Mesenteric fat pad (tissue), 1 donor: ENCODE data around the gene CYP2A6. TPM values are rescaled to one million over a fixed set of nuclear protein-coding genes. Genes with fewer than 3 reads are reported as not detected.

Experiments
- DNase-seq: peaks from one replicate; pipeline ENCODE4 v3.0.0-alpha.2; 2020; ENCODE audit warnings: low spot score
- total RNA-seq: library from RNA; stranded (reverse); fragmentation: NEBNext Ultra II Directional; extraction: Animal tissue kit (Norgen Biotek cat#: 25700); gene quantifications from one replicate; pipeline ENCODE4 v1.2.1, GENCODE V29; 2021
- donor health status: DM: yes; HTN: yes; CAD: no.

The CYP2A6 gene
- total RNA-seq, 1 donor from 2014 or later = 0.48 TPM

GRCh38 chr19:40803170-40803856 is 46.9 kb downstream of the CYP2A6 start:
- no peak for DNase-seq

- no peak for DNase-seq
These were observed 47.7 kb downstream of the CYP2A6 start for GRCh38 chr19:40802300-40803169.

- no peak for DNase-seq
These were observed 48.6 kb downstream of the CYP2A6 start for GRCh38 chr19:40801426-40802299.

- no peak for DNase-seq
These were observed 49.3 kb downstream of the CYP2A6 start for GRCh38 chr19:40800997-40801377.

- no peak for DNase-seq
These were observed 49.8 kb downstream of the CYP2A6 start for GRCh38 chr19:40800339-40800996.

- no peak for DNase-seq
These were observed 50.5 kb downstream of the CYP2A6 start for GRCh38 chr19:40799558-40800338.

- DNase-seq = peak; percentile 100
These were observed 51.3 kb downstream of the CYP2A6 start, which contains the start of gene EGLN2 for GRCh38 chr19:40798683-40799557. Gene EGLN2, plus strand, starts transcription at chr19:40799191. Its CDS starts 1,382 bp downstream, at chr19:40800573.

GRCh38 chr19:40797963-40798682 is 52.1 kb downstream of the CYP2A6 start:
- DNase-seq = no peak

GRCh38 chr19:40797166-40797962 is 52.9 kb downstream of the CYP2A6 start:
- no peak for DNase-seq

Other genes with a start within 250 kb of the CYP2A6 start
- gene LTBP4, start 249.1 kb downstream of the CYP2A6 start, total RNA-seq = 217 TPM
- 63.8 TPM for gene NUMBL, start 159.8 kb downstream of the CYP2A6 start, total RNA-seq
- gene COQ8B, start 133.6 kb downstream of the CYP2A6 start, total RNA-seq = 16.8 TPM
- 53.1 TPM for gene ITPKC, start 133.3 kb downstream of the CYP2A6 start, total RNA-seq
- 5.6 TPM for gene ACTMAP, start 100.0 kb downstream of the CYP2A6 start, total RNA-seq
- 41.3 TPM for gene SNRPA, start 99.2 kb downstream of the CYP2A6 start, total RNA-seq
- gene MIA, start 74.9 kb downstream of the CYP2A6 start, total RNA-seq = not detected
- gene RAB4B, start 72.2 kb downstream of the CYP2A6 start, total RNA-seq = 26.9 TPM
- 113 TPM for gene EGLN2, start 51.3 kb downstream of the CYP2A6 start, total RNA-seq
- not detected for gene CYP2A7, start 31.8 kb upstream of the CYP2A6 start, total RNA-seq
- gene CYP2B6, start 140.8 kb upstream of the CYP2A6 start, total RNA-seq = not detected
- gene CYP2A13, start 238.0 kb upstream of the CYP2A6 start, total RNA-seq = not detected